ENCODE data around the gene SPEF2.

The SPEF2 gene

DNA sequence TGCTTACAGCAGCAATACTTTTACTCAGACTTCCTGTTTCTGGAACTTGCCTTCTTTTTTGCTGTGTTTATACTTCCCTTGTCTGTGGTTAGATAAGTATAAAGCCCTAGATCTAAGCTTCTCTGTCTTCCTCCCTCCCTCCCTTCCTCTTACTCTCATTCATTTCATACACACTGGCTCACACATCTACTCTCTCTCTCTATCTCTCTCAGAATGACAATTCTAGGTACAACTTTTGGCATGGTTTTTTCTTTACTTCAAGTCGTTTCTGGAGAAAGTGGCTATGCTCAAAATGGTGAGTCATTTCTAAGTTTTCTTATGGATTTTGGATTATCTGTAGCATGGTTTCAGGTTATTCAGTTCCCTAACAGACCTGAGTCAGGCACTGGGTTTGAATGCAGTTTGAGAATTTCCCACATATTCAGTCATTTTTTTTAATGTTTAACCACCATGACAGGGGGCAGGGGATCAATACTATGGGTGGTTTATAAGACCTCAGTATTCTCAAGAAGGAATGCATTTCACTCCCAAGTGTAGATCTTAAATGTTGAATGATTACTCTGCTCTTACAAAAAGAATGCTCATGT, 239.2 kb downstream of the SPEF2 start, which contains the start of gene IL7R:
Gene IL7R, plus strand, starts transcription at position 127 of the 587 bp plus-strand sequence. Its CDS starts 87 bp downstream, at position 214.
- no peak for DNase-seq (ENCODE audit: low read depth)

GRCh38 chr5:35857606-35858205, 240.0 kb downstream of the SPEF2 start:
- DNase-seq (ENCODE audit: low read depth) = no peak

- no peak for DNase-seq (ENCODE audit: low read depth)
These were observed 241.5 kb downstream of the SPEF2 start for GRCh38 chr5:35859101-35859661.

- no peak for DNase-seq (ENCODE audit: low read depth)
These were observed 243.0 kb downstream of the SPEF2 start for GRCh38 chr5:35860686-35861085.

DNA sequence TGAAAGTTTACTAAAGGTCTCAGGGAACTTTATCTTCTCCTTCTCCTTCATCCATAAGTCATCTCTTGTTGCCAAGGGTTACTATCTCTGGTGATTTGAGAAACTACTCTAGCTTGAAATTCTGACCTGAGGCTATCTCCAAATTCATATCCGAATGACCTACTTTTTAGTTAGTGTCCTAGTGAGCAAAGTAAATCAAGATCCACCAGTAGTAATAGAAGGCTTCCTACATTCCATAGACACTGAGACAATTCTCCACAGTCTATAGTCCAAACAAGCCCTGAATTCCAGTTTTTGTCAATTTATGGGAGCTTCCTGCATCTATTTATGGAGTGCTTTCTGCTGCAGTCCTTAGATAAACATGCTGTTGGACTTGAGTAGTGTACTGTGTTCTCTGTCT, 244.1 kb downstream of the SPEF2 start:
- no peak for DNase-seq (ENCODE audit: low read depth)

DNA sequence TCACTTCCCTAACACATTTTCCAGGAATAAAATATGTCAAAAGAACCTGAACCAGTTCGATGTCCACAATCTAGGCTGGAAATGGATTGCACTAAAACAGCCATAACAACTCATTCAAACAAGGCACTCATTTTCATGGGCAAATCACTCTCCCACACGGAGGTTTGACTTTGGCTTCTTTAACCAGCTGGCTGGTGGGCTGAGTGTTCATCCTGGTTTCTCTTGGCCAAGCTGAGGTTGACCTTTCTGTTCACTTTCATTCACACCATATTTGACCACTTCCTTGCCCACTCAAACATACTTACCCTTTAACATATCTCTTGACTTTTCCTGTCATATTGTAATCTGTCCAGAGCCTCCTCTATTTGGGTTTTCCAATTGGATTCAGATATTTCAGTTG, 244.5 kb downstream of the SPEF2 start:
- no peak for DNase-seq (ENCODE audit: low read depth)

DNA sequence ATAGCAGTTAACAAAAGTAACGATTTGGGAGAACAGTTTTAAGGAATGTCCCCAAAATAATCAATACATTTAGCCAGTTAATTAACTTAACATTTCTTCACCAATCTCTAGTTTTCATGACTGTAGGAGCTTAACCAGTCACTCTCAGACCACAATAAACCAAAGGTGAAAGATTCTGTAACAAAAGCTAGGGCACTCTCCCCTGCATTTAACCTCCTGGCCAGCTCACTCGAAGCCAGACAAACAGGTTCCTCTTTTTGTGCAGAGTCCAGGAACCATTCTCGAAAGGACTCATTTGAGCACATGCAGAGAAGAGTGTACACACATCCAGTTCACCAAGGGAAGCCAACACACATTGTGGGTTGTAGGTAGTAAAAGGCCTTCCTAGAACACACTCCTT, 245.5 kb downstream of the SPEF2 start:
- no peak for DNase-seq (ENCODE audit: low read depth)
